GM12892 (cell line): ENCODE measurements around the gene ARHGAP29.
"Not testable (repeated sequence)": the region's sequence is repeated elsewhere in the genome, so short reads cannot be mapped to it uniquely, and the experiment has no call there.

Experiments used
- DNase-seq: peaks from one replicate; pipeline ENCODE4 v3.0.0; 2011; ENCODE audit not compliant: insufficient read length
- FAIRE-seq: peaks from 2 replicates; lab custom pipeline; 2011; peaks lifted over from hg19 to GRCh38; lab: Jason Lieb, UNC
- POLR2A ChIP-seq: IDR thresholded peaks from 2 replicates; pipeline ENCODE4 v1.6.1; 2011; ENCODE audit warnings: low read depth, low read length, control low read depth
- POLR2AphosphoS5 ChIP-seq: IDR thresholded peaks from 2 replicates; pipeline ENCODE4 v1.6.1; 2011; ENCODE audit warnings: low read depth, low read length, control low read depth
- TAF1 ChIP-seq: IDR thresholded peaks from 2 replicates; pipeline ENCODE4 v1.6.1; 2011; ENCODE audit warnings: low read depth, mild to moderate bottlenecking, control low read depth, low read length, borderline replicate concordance

Gene ARHGAP29

DNA sequence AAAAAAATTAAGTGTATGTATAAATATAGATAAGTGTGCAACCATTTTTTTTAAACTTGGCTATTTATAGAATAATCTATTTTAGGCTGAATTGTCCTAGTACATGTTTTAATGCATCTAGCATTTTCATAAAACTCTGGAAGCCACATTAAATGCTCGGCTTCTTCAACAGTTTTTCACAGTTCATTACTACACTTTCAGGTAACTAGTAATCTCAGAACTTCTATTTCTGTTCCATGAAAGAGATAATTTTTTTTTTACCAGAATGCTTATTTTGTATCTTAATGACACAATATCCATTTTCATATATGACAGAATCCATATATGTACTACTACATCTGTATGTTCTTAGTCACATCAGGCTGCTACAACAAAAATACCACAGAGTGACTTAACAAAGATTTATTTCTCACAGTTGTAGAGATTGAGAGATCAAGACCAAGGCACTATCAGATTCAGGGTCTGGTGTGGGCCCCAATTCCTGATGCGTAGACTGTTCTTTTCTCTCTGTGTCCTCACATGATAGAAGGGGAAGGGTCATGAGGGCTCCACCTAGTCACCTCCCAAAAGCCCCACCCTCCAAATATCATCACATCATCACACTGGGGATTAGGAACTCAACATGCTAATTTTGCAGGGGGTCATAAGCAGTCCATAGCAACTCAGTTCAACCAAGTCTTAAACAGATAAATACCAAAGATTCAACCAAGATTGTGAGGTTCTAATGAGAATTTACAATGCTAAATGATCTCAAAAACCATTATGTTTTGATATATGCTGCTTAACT lies 43.1 kb downstream of the ARHGAP29 start:
- no peak for DNase-seq
- TF ChIP-seq POLR2A, result no peak
- FAIRE-seq, result no peak

DNA sequence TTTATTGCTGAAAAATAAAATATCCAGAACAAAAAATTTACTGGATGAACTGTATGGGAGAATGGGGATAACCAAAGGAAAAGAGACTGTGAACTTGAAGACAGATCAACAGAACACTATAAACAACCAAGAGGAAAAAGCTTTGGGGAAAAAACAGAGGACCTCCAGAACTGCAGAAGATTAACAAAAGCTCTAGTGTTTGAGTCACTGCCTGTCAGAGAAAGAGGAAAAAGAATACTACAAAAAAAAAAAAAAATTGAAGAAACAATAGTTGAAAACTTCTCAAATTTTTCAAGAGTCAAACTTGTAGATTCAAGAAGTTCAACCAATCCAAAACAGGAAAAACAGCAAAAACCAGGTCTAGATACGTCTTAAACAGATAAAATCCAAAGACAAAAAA lies 44.3 kb downstream of the ARHGAP29 start:
- FAIRE-seq, result no peak
- no peak for TF ChIP-seq POLR2AphosphoS5
- no peak for DNase-seq

DNA sequence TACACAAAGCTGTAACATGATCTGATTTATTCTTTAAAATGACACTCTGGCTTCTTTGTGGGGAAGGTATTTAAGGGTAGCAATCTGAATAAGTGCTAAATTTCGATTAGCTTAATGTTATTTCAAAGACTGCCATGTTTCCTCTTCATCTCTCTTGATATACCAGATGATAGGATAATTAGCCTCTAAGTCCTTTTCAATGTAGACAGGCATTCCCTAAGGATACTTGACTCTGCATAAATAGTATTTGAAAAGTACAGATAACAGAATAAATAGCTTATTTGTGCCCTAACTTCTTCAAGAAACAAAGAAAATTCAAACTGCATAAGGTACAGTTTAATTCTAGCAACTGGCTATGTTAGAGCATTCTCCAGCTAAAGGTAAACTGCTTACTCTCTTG lies 46.2 kb downstream of the ARHGAP29 start:
- TF ChIP-seq TAF1 (no peak), POLR2AphosphoS5 (no peak), POLR2A (no peak)
- no peak for DNase-seq
- FAIRE-seq, result no peak

DNA sequence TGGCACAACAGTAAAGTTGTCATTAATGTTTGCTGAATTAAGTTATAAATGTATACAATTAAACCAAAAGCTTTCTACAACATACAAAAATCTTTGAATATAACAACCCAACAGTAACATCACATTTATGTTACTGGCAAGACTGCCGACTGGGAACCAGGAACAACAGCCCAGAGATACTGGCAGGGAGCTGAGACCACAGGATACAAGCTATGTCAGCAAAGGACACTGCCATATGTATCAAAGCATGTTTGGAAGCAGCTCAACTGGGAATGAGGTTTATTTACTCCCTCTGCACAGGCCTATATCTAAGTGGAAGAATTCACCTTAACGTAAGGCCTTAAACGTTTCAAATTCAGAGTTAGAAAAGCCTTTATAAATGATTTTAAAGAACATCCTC lies 50.4 kb downstream of the ARHGAP29 start:
- DNase-seq (no peak), FAIRE-seq (no peak)
- TF ChIP-seq POLR2A (no peak), TAF1 (no peak), POLR2AphosphoS5 (no peak)

DNA sequence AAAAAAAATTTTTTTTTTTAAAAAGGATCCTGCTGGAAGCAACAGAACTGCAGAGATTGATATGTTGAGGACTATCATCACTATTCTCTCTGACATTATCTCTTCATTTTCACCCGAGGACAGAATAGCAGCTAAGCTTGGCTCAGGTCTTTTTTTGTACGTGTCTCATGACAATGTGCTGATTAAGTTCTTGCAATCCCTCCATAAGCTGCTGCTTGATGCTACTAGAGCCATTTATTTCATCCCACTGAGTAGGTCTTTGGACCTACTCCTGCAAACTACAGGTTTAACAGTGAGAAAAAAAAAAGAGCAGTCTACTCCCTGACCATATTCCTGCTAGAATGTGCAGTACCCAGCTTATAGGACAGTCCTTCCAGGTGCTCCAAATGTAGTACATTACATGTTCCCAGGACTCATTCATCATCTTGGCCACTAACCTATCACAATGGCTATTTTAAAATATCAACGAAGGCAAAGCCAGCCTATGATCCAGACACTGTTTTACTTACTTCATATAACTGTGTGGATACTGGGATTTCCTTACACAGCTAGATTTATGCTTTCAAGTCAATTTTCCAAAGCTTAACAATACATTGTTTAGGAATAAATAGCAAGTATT lies 54.1 kb downstream of the ARHGAP29 start:
- FAIRE-seq (no peak), DNase-seq (no peak)
- no peak for TF ChIP-seq POLR2AphosphoS5
- TF ChIP-seq POLR2A, result no peak
- TF ChIP-seq TAF1, result no peak

DNA sequence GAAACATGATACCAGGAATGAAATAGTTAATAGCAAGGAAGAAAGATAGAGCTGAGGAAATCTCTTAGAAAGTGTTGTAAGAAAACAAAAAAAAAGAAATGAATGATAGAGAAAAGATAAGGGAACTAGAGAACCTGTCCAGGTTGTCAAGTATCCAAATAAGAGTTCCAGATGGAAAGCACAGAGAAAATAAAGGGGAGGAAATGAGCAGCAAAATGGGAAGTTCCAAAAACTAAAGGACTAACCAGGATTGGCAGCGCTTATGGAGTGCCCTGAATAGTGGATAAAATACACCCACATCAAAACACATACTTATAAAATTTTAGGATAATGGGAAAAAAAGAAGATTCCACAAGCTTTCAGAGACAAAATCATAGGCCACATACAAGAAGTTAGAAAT lies 55.2 kb downstream of the ARHGAP29 start:
- FAIRE-seq (no peak), DNase-seq (no peak)
- TF ChIP-seq POLR2AphosphoS5 (no peak), TAF1 (no peak), POLR2A (no peak)

DNA sequence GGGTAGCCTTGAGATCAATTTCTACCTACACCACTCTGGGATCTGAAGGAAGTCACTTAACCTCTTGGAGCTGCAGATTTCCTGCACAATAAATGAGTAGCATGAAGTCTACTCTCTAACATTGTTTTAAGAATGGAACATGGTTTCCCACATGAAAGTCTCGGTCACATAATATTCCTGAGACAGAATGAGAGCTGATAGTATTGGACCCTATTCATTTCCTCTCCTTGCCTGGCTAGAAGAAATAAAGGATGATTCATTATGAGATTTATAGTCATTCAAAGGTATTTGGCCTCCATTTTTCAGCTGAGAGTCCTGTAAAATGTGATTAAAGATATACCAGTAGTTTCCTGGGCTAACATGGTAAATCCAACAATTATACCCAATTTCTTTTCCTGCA lies 56.7 kb downstream of the ARHGAP29 start:
- FAIRE-seq (no peak), DNase-seq (no peak)
- TF ChIP-seq TAF1 (no peak), POLR2A (no peak), POLR2AphosphoS5 (no peak)

DNA sequence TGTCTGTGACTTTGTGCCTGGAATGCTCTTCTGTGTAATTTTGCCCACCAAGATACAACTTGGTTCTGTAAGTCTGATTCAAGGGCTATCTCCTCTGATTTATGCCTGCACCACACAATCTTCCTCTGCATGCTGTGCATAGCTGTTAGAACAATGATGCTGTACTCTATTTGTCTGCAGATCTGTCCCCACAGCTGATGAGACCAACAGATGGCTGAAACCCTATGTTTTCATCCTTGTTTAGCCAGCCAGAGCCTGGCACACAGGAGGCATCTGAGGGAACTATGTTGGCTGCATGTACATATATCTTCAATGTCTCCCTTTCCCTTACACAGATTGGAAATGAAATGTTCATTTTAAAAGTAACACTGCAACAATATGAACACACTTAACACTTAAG lies 58.5 kb downstream of the ARHGAP29 start:
- no peak for TF ChIP-seq POLR2AphosphoS5
- no peak for TF ChIP-seq TAF1
- no peak for TF ChIP-seq POLR2A
- DNase-seq (no peak), FAIRE-seq (no peak)

DNA sequence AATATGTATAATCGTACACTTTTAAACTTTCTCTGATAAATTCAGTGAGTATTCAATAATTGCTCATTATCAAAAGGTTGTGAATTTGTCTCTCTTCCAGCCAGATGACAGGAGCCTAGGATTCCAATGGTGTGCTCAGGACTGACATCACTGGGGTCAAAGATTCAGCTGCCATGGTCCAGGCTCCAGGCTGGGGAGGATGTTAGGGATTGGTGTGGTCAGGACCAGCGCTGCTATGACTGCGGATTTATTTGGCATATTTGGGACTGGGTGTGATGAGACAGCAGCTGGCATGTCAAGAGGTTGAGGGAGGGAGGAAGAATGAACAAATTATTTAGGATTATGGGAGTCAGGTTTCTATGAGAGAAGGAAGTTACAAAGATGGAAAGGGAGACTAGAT lies 68.3 kb downstream of the ARHGAP29 start:
- TF ChIP-seq POLR2AphosphoS5 (no peak), POLR2A (no peak), TAF1 (no peak)
- DNase-seq, result no peak
- no peak for FAIRE-seq

DNA sequence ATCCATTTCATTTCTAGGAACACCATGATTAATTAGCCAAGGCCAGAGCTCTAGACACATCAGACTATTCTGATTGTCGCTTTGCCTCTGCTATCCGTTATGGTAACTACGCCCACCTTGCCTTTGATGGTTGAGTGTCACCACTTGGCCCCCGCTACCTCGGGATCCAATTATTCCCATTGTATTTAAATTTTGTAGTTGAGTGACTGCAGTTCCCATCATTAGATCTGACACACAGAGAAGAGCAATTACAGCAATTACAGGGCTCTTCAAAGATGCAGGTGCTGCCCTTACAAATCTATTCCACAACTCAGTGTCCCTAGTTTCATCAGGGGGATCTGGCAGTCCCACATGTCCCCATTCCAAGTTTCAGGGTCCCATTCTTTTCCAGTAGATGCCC lies 71.5 kb downstream of the ARHGAP29 start:
- TF ChIP-seq TAF1 (no peak), POLR2A (no peak), POLR2AphosphoS5 (no peak)
- DNase-seq (no peak), FAIRE-seq (no peak)

DNA sequence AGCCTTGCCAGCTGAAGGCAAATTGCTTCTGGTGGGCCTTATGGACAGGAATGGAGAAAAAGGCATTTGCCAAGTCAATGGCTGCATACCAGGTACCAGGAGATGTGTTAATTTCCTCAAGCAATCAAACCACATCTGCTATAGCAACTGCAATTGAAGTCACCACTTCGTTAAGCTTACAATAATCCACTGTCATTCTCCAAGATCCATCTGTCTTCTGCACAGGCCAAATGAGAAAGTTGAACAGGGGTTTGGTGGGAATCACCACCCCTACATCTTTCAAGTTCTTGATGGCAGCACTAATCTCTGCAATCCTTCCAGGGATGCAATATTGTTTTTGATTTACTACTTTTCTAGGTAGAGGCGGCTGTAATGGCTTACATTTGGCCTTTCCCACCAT lies 72.5 kb downstream of the ARHGAP29 start:
- DNase-seq, FAIRE-seq: not testable (repeated sequence)

DNA sequence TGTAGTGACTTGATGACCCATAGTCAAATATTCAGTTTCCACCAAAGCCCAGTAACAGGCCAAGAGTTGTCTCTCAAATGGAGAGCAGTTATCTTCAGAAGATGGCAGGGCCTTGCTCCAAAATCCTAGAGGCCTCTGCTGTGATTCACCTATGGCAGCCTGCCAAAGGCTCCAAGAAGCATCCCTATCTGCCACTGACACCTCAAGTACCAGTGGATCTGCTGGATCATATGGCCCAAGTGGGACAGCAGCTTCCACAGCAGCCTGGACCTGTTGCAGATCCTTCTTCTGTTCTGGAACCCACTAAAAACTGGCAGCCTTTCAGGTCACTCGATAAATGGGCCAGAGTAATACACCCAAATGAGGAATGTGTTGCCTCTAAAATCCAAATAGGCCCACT lies 73.3 kb downstream of the ARHGAP29 start:
- not testable (repeated sequence) for FAIRE-seq, DNase-seq

DNA sequence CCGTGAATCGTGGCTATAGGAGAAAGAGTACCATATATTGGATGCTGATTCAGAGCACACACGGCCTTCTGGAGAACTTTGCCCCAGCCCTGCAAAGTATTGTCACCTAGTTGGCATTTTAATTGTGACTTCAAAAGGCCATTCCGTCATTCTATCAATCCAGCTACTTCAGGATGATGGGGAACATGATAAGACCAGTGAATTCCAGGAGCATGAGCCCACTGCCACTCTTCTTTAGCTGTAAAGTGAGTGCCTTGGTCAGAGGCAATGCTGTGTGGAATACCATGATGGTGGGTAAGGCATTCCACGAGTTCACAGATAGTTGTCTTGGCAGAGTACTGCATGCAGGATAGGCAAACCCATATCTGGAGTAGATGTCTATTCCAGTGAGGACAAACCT lies 74.1 kb downstream of the ARHGAP29 start:
- not testable (repeated sequence) for FAIRE-seq, DNase-seq
